ENCODE data around the gene FAM180B.

DNA sequence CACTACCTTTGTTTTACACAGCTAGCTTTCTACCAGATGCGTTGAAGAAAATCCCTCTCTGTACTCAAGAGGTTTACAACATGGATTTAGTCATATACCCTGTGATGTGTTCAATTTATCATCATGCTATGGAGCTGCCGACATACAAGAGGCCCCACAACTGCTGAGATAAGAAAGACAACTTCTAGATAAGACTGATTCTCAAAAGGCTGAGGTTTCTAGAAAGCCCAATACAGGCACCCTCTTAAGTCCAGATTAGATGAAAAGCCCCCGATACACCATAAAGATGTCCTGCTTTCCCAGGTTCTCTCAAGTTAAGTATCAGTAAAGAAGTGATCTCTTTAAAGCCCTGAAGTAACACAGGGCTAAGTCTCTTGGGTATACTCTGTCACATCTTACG is 41.5 kb downstream of the FAM180B start:
- TF ChIP-seq CTCF (IDR thresholded peaks at IDR 0.05; ENCODE audit: low read depth, low read length) = no peak
- TF ChIP-seq POLR2A (IDR thresholded peaks at IDR 0.05; ENCODE audit: extremely low read depth, insufficient read length) = no peak
- no peak for TF ChIP-seq MYC (IDR thresholded peaks at IDR 0.05; ENCODE audit: low read depth, low read length)
